ENCODE measurements around the gene THEMIS. TPM values are rescaled to one million over a fixed set of nuclear protein-coding genes. Genes with fewer than 3 reads are reported as not detected.
A peak's percentile ranks its signal among the peaks of the same experiment; 100 is the strongest.

The THEMIS gene
- total RNA-seq, 6 experiments from 2014 or later: 0.12 to 0.28 (median 0.25) TPM

- H3K4me1 Mint-ChIP-seq (ENCODE audit: low read depth): peaks cover 44% of the 10 kb centered on the region
- no peaks in the 10 kb centered on the region for H3K27me3 Mint-ChIP-seq (ENCODE audit: insufficient read depth)
- H3K4me3 Mint-ChIP-seq: peak overlapping the region; percentile 50; the same call in 1 of the 2 replicates
- H3K9me3 Mint-ChIP-seq: no peaks in the 10 kb centered on the region
- no peaks in the 10 kb centered on the region for H3K36me3 Mint-ChIP-seq (ENCODE audit: low read depth)
- TF ChIP-seq CTCF (IDR thresholded peaks at IDR 0.05): no peak
- DNase-seq: peak; percentile 26
- peak overlapping the region; percentile 98 for H3K27ac Mint-ChIP-seq
These were observed 38.7 kb upstream of the THEMIS start for GRCh38 chr6:127939442-127940066.

DNA sequence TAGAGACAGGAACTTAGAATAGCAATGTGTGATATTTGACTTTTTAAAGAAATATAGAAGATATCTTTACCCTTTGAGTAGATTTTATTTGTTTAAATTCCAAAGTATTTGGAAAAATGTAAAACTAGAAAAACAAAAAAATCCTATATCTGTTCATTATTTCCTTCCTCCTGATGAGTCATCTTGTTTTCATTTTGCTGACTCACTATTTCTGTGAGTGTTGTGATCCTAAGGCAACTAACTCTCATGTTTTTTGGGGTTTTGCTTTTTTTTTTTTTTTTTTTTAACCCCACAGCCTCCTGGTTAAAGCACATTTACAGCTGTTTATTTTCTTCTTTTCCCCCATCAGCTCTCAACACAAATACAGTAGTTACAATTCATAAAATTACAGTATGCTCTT is 37.8 kb upstream of the THEMIS start:
- peak overlapping the region; percentile 50; the same call in 1 of the 2 replicates for H3K4me3 Mint-ChIP-seq
- no peaks in the 10 kb centered on the region for H3K27me3 Mint-ChIP-seq (ENCODE audit: insufficient read depth)
- no peak for TF ChIP-seq CTCF (IDR thresholded peaks at IDR 0.05)
- H3K4me1 Mint-ChIP-seq (ENCODE audit: low read depth): peaks cover 49% of the 10 kb centered on the region
- peak overlapping the region; percentile 98 for H3K27ac Mint-ChIP-seq
- peak; percentile 83 for DNase-seq
- no peaks in the 10 kb centered on the region for H3K36me3 Mint-ChIP-seq (ENCODE audit: low read depth)
- no peaks in the 10 kb centered on the region for H3K9me3 Mint-ChIP-seq

- no peak overlapping the region for H3K4me3 Mint-ChIP-seq
- H3K27me3 Mint-ChIP-seq (ENCODE audit: insufficient read depth): no peaks in the 10 kb centered on the region
- H3K9me3 Mint-ChIP-seq: peaks cover 7% of the 10 kb centered on the region
- peaks cover 49% of the 10 kb centered on the region for H3K4me1 Mint-ChIP-seq (ENCODE audit: low read depth)
- H3K27ac Mint-ChIP-seq: peak overlapping the region; percentile 98
- peaks cover 5% of the 10 kb centered on the region; the same call in 1 of the 2 replicates for H3K36me3 Mint-ChIP-seq (ENCODE audit: low read depth)
- DNase-seq: no peak
- TF ChIP-seq CTCF (IDR thresholded peaks at IDR 0.05): no peak
These were observed 36.9 kb upstream of the THEMIS start for GRCh38 chr6:127937747-127938146.

GRCh38 chr6:127937102-127937501 is 36.2 kb upstream of the THEMIS start:
- peaks cover 49% of the 10 kb centered on the region for H3K4me1 Mint-ChIP-seq (ENCODE audit: low read depth)
- peaks cover 10% of the 10 kb centered on the region for H3K9me3 Mint-ChIP-seq
- no peaks in the 10 kb centered on the region for H3K27me3 Mint-ChIP-seq (ENCODE audit: insufficient read depth)
- H3K36me3 Mint-ChIP-seq (ENCODE audit: low read depth): peaks cover 5% of the 10 kb centered on the region; the same call in 1 of the 2 replicates
- TF ChIP-seq CTCF (IDR thresholded peaks at IDR 0.05): no peak
- no peak for DNase-seq
- no peak overlapping the region for H3K4me3 Mint-ChIP-seq
- peak overlapping the region; percentile 98 for H3K27ac Mint-ChIP-seq

- Mint-ChIP-seq H3K27ac (no peak overlapping the region), H3K27me3 (ENCODE audit: insufficient read depth) (no peaks in the 10 kb centered on the region), H3K4me1 (ENCODE audit: low read depth) (peaks cover 48% of the 10 kb centered on the region), H3K36me3 (ENCODE audit: low read depth) (peaks cover 5% of the 10 kb centered on the region; the same call in 1 of the 2 replicates), H3K9me3 (peaks cover 10% of the 10 kb centered on the region), H3K4me3 (no peak overlapping the region)
- DNase-seq: no peak
- TF ChIP-seq CTCF (IDR thresholded peaks at IDR 0.05): no peak
These were observed 34.1 kb upstream of the THEMIS start for GRCh38 chr6:127934956-127935355.
